ENCODE data around the gene ROR1. TPM values are rescaled to one million over a fixed set of nuclear protein-coding genes. Genes with fewer than 3 reads are reported as not detected.

The ROR1 gene
- total RNA-seq, 1 experiment from 2014 or later: 2.7 TPM

DNA sequence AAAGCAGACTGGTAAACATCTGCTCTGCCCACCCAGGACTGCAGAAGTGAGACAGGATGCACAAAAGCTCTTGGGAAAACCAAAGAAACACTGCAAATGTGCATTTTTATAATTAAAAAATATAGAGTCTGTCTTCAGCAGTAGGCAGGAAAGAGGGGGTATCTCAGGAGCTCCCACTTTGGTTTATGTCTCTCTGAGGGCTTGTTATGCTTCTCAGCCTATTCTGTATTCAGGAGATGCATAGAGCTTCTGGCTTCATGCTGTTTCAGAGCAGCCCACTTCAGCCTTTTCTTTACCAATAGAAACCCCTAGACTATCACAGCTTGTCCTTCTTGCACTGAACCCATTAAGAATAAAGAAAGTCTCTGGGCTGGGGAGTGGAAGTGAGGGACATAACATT lies 148.0 kb downstream of the ROR1 start:
- Histone ChIP-seq H3K27ac (ENCODE audit: low read depth, low read length) (no peak overlapping the region), H3K4me3 (replicated peaks in 1 of 2; ENCODE audit: low read depth in 1 of 2, low read length in 2 of 2) (no peak overlapping the region), H3K4me2 (ENCODE audit: low read length) (no peak overlapping the region), H4K20me1 (ENCODE audit: insufficient read depth) (no peaks in the 10 kb centered on the region), H3K4me1 (ENCODE audit: control insufficient read depth in 1 of 2, insufficient read depth in 2 of 2, low read length in 2 of 2) (peaks cover 0 to 15% of the 10 kb centered on the region in 2 experiments; a peak in 2 of 4 replicates), H3K9me2 (ENCODE audit: insufficient read depth) (no peaks in the 10 kb centered on the region), H3K27me3 (ENCODE audit: insufficient read depth, low read length) (no peaks in the 10 kb centered on the region), H3K9ac (ENCODE audit: low read length) (no peak overlapping the region), H3K36me3 (ENCODE audit: control insufficient read depth in 1 of 2, insufficient read depth in 2 of 2, low read length in 2 of 2) (no peaks in the 10 kb centered on the region), H2AFZ (ENCODE audit: low read depth, low read length, poor library complexity, severe bottlenecking) (no peak overlapping the region), H3K79me2 (ENCODE audit: insufficient read depth, low read length) (no peaks in the 10 kb centered on the region), H3K9me3 (ENCODE audit: control insufficient read depth in 1 of 2, insufficient read depth in 1 of 2, low read depth in 1 of 2, low read length in 2 of 2) (no peaks in the 10 kb centered on the region)
- BruUV-seq (replicated peaks): no TSS peak
- ChIA-PET RAD21 (ENCODE audit: low non-redundant PET in 1 of 2, low total read pairs in 2 of 2, uncharacterized antibody in 2 of 2, unreplicated experiment in 2 of 2) (interaction anchor here in 1 of 2 experiments (0.6 kb wide), 1 partner anchor 43 kb away, joined by 3 read pairs; no protein-coding TSS in a partner anchor), CTCF (interaction anchor here (0.7 to 7.2 kb wide), 3 partner anchors 62 to 230 kb away, joined by 3 to 50 read pairs (median 3); no protein-coding TSS in a partner anchor), POLR2A (no interaction called here)
- ATAC-seq (no peak), DNase-seq (ENCODE audit: low read depth, low spot score) (no peak)
- no peak for TF ChIP-seq POLR2A (IDR thresholded peaks at IDR 0.05; ENCODE audit: borderline replicate concordance, extremely low read depth, insufficient read depth, insufficient read length)
- TF ChIP-seq, protein P1, sequence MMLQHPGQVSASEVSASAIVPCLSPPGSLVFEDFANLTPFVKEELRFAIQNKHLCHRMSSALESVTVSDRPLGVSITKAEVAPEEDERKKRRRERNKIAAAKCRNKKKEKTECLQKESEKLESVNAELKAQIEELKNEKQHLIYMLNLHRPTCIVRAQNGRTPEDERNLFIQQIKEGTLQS (IDR thresholded peaks at IDR 0.05): no peak
- no peak for TF ChIP-seq ZFX (IDR thresholded peaks at IDR 0.05)
- TF ChIP-seq EZH2 (IDR thresholded peaks at IDR 0.05): no peak
- TF ChIP-seq TCF7L2 (IDR thresholded peaks at IDR 0.05; ENCODE audit: borderline replicate concordance, extremely low read depth, insufficient read depth, insufficient read length): no peak
- TF ChIP-seq CBX3 (IDR thresholded peaks at IDR 0.05; ENCODE audit: low read depth): no peak
- TF ChIP-seq SIN3A (IDR thresholded peaks at IDR 0.05; ENCODE audit: low read depth): no peak
- no peak for TF ChIP-seq CEBPB (IDR thresholded peaks at IDR 0.05; ENCODE audit: low read depth)
- no peak for TF ChIP-seq POLR2AphosphoS5 (IDR thresholded peaks at IDR 0.05; ENCODE audit: low read depth, low read length)
- TF ChIP-seq FOSL1 (IDR thresholded peaks at IDR 0.05; ENCODE audit: low read depth): no peak
- no peak for TF ChIP-seq ZNF274 (IDR thresholded peaks at IDR 0.05; ENCODE audit: low read depth, low read length)
- TF ChIP-seq, protein P2, sequence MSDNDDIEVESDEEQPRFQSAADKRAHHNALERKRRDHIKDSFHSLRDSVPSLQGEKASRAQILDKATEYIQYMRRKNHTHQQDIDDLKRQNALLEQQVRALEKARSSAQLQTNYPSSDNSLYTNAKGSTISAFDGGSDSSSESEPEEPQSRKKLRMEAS (IDR thresholded peaks at IDR 0.05): no peak
- no peak for TF ChIP-seq EGR1 (IDR thresholded peaks at IDR 0.05; ENCODE audit: low read depth)
- TF ChIP-seq EZH2phosphoT487 (IDR thresholded peaks at IDR 0.05; ENCODE audit: borderline replicate concordance): no peak
- no peak for TF ChIP-seq ELF1 (IDR thresholded peaks at IDR 0.05; ENCODE audit: borderline replicate concordance, low read depth)
- TF ChIP-seq, protein P3, sequence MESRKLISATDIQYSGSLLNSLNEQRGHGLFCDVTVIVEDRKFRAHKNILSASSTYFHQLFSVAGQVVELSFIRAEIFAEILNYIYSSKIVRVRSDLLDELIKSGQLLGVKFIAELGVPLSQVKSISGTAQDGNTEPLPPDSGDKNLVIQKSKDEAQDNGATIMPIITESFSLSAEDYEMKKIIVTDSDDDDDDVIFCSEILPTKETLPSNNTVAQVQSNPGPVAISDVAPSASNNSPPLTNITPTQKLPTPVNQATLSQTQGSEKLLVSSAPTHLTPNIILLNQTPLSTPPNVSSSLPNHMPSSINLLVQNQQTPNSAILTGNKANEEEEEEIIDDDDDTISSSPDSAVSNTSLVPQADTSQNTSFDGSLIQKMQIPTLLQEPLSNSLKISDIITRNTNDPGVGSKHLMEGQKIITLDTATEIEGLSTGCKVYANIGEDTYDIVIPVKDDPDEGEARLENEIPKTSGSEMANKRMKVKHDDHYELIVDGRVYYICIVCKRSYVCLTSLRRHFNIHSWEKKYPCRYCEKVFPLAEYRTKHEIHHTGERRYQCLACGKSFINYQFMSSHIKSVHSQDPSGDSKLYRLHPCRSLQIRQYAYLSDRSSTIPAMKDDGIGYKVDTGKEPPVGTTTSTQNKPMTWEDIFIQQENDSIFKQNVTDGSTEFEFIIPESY (IDR thresholded peaks at IDR 0.05; ENCODE audit: extremely low read depth, insufficient replicate concordance, low read length): no peak
- TF ChIP-seq, protein P4, sequence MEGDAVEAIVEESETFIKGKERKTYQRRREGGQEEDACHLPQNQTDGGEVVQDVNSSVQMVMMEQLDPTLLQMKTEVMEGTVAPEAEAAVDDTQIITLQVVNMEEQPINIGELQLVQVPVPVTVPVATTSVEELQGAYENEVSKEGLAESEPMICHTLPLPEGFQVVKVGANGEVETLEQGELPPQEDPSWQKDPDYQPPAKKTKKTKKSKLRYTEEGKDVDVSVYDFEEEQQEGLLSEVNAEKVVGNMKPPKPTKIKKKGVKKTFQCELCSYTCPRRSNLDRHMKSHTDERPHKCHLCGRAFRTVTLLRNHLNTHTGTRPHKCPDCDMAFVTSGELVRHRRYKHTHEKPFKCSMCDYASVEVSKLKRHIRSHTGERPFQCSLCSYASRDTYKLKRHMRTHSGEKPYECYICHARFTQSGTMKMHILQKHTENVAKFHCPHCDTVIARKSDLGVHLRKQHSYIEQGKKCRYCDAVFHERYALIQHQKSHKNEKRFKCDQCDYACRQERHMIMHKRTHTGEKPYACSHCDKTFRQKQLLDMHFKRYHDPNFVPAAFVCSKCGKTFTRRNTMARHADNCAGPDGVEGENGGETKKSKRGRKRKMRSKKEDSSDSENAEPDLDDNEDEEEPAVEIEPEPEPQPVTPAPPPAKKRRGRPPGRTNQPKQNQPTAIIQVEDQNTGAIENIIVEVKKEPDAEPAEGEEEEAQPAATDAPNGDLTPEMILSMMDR (IDR thresholded peaks at IDR 0.05 in 2 of 3, conservative IDR thresholded peaks at IDR 0.05 in 1 of 3; ENCODE audit: borderline replicate concordance in 1 of 3, insufficient read depth in 1 of 3, low read depth in 2 of 3, low read length in 2 of 3): no peak
- intact Hi-C loops (cut with micrococcal nuclease): loop anchor here (1.0 to 2.0 kb wide), 2 partner anchors 215 to 325 kb away; no protein-coding TSS in a partner anchor

All from HCT116 (cell line).